ENCODE results near the gene TRIM28. TPM values are rescaled to one million over a fixed set of nuclear protein-coding genes. Genes with fewer than 3 reads are reported as not detected.
A peak's percentile ranks its signal among the peaks of the same experiment; 100 is the strongest.

The TRIM28 gene
- total and polyA plus RNA-seq, 9 of the 15 experiments (the other 6 are each of a cell fraction or from before 2014, with no cell fraction given) = 12.1 to 797 (median 490) TPM

- TF ChIP-seq ARID3B (CRISPR knock-in tag; IDR thresholded peaks at IDR 0.05; ENCODE audit: borderline replicate concordance) (no peak), ZBTB49 (CRISPR knock-in tag; IDR thresholded peaks at IDR 0.05; ENCODE audit: borderline replicate concordance) (no peak), ZSCAN32 (CRISPR knock-in tag; IDR thresholded peaks at IDR 0.05) (0 out of 2 replicates have a peak, but pooled peaks have one; percentile 2), ZNF316 (IDR thresholded peaks at IDR 0.05) (no peak), PHF21A (IDR thresholded peaks at IDR 0.05; ENCODE audit: borderline replicate concordance, low read depth) (no peak), ZNF584 (CRISPR knock-in tag; IDR thresholded peaks at IDR 0.05; ENCODE audit: low read depth) (no peak), MITF (IDR thresholded peaks at IDR 0.05) (peak; percentile 10; the same call in 1 of the 2 replicates), ZNF586 (CRISPR knock-in tag; conservative IDR thresholded peaks at IDR 0.05) (no peak), HMG20B (CRISPR knock-in tag; IDR thresholded peaks at IDR 0.05) (no peak), PML (IDR thresholded peaks at IDR 0.05; ENCODE audit: low read length) (peak; percentile 77), ZBTB9 (CRISPR knock-in tag; IDR thresholded peaks at IDR 0.05) (peak; percentile 81; the same call in 1 of the 2 replicates), MYNN (IDR thresholded peaks at IDR 0.05) (no peak), MYNN (CRISPR knock-in tag; IDR thresholded peaks at IDR 0.05) (no peak), NCOA1 (IDR thresholded peaks at IDR 0.05; ENCODE audit: low read depth) (peak; percentile 72), TCFL5 (CRISPR knock-in tag; conservative IDR thresholded peaks at IDR 0.05) (no peak)
Observed at GRCh38 chr19:58543826-58544590, at the start of gene TRIM28 (continued).

All from K562 (cell line).